Activated naive CD8-positive, alpha-beta T cell (primary cell): ENCODE data around the gene COG2.
A peak's percentile ranks its signal among the peaks of the same experiment; 100 is the strongest.

Experiments
- H3K27ac Mint-ChIP-seq: one replicate; pipeline ENCODE4 v1.8.0; 2021; ENCODE audit warnings: mixed read lengths
- H3K27me3 Mint-ChIP-seq: one replicate; pipeline ENCODE4 v1.8.0; 2021; ENCODE audit warnings: mixed read lengths
- H3K36me3 Mint-ChIP-seq: one replicate; pipeline ENCODE4 v1.8.0; 2021; ENCODE audit warnings: mixed read lengths
- H3K4me1 Mint-ChIP-seq: one replicate; pipeline ENCODE4 v1.8.0; 2021; ENCODE audit warnings: low read depth, mixed read lengths
- H3K4me3 Mint-ChIP-seq: one replicate; pipeline ENCODE4 v1.8.0; 2021; ENCODE audit warnings: mild to moderate bottlenecking, mixed read lengths
- H3K9me3 Mint-ChIP-seq: one replicate; pipeline ENCODE4 v1.8.0; 2021; ENCODE audit warnings: low read depth, mixed read lengths

COG2 gene

DNA sequence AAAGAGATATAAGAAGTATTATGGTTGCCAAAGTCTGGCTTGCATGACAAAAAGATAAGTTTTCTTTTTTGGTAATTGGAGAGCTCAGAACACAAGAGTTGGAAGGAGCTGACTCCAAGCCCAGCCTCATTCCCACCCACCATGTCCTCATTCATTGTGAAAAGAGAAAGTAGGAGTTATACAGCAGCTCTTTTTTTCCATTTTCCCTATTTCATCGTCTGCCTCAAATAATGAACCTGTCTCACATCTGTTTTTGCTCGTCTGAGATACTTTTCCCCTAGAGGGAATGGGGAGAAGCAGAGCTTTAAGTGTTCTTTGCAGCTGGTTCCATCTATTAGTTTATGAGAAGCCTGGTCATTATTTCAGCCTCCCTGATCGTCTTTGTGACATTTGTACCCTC is 36.9 kb downstream of the COG2 start:
- H3K4me1 Mint-ChIP-seq: no peaks in the 10 kb centered on the region
- H3K27me3 Mint-ChIP-seq: no peaks in the 10 kb centered on the region
- peaks cover 16% of the 10 kb centered on the region for H3K36me3 Mint-ChIP-seq
- no peak overlapping the region for H3K4me3 Mint-ChIP-seq
- H3K9me3 Mint-ChIP-seq: no peaks in the 10 kb centered on the region
- peak overlapping the region; percentile 22 for H3K27ac Mint-ChIP-seq

DNA sequence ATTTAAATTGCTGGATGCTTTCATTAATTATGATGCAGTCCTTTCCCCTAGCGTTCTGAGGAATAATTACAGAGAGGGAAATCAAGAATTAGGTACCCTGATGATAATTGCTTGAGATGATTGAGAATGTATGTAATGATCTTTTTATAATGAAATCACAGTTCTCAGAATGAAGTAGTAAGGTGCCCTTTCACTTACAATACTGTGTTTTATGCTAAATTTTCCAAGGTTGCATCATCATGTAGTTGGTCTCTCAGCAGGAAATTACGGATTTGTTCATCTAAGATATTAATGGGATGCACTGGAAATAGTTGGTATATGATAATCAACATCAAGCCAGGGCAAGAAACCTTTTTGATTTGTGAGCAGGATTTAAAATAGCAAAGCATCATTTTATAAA is 37.5 kb downstream of the COG2 start:
- Mint-ChIP-seq H3K9me3 (no peaks in the 10 kb centered on the region), H3K36me3 (peaks cover 19% of the 10 kb centered on the region), H3K27ac (no peak overlapping the region), H3K27me3 (no peaks in the 10 kb centered on the region), H3K4me3 (no peak overlapping the region), H3K4me1 (no peaks in the 10 kb centered on the region)

DNA sequence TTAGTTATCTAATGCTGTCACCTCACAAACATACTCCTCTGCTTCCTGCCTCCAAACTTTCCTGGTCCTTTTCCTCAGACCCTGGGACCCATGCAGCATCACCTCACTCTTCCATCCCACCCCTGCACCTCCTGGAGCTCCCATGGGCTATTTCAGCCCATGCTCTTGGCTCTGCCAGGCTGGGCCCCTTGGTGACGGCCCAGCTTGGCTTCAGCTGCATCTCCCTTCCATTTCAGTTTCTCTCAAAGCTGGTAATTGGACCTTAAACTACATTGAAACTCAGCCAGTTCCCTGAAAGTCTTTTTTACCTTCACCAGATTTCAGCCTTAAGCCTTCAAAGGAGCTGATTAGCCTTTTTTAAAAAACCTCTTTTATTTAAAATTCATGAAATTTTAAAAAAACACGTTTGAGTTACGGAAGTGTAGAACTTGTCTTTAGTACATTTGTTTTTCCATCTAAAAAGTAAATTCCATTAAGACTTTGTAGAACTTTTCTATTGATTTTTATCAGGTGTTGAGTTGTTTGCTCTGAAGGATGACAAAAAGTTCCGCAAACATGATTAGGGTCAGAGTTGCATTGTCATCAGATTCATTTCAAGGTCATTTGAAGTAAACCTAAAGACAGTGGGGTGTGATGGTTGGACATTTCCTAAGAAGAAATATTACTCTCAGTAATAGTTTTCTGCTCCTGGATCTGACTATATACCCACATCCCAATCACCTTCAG is 38.2 kb downstream of the COG2 start:
- H3K27me3 Mint-ChIP-seq: no peaks in the 10 kb centered on the region
- H3K4me1 Mint-ChIP-seq: no peaks in the 10 kb centered on the region
- H3K9me3 Mint-ChIP-seq: no peaks in the 10 kb centered on the region
- H3K4me3 Mint-ChIP-seq: no peak overlapping the region
- H3K36me3 Mint-ChIP-seq: peaks cover 19% of the 10 kb centered on the region
- no peak overlapping the region for H3K27ac Mint-ChIP-seq

DNA sequence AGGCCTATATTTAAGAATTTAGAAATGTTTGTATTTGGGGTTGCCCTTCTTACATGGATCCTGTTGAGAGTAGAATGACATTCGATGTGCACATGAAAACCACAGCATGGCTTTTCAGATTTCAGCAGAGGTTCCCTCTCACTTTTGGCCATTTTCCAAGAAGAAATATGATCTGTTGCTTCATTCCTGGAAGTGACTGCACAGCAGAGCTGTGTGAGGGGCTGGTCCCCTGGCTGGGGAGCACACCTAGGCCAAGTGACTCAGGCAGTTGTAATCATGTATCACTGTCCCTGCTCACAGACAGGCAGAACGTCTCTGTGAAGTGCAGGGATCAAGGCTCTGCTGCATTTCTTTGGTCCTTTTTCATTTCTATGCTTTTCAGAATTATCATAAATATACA is 39.3 kb downstream of the COG2 start:
- H3K9me3 Mint-ChIP-seq: no peaks in the 10 kb centered on the region
- H3K4me3 Mint-ChIP-seq: no peak overlapping the region
- no peaks in the 10 kb centered on the region for H3K4me1 Mint-ChIP-seq
- no peaks in the 10 kb centered on the region for H3K27me3 Mint-ChIP-seq
- no peak overlapping the region for H3K27ac Mint-ChIP-seq
- H3K36me3 Mint-ChIP-seq: peaks cover 13% of the 10 kb centered on the region

DNA sequence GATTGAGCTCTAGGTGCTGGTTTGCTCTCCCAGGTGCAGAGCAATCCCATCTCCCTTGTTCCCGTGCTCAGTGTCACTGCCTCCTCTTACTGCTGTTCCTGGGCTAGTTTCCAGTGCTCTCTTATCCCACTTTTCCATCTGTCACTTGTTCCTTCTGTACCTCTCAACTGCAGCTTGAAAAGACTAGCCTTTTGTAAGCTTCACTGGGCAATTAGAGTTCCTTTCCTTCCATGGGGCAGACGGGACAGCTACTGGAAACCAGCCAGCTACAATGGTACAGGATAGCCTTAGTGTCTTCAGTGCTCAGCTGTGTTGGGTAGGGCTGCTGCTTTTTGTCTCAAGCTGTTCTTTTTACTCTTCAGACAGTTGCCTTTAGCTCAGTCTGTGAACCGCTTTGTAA is 40.0 kb downstream of the COG2 start:
- Mint-ChIP-seq H3K4me3 (no peak overlapping the region), H3K27me3 (no peaks in the 10 kb centered on the region), H3K27ac (no peak overlapping the region), H3K36me3 (peaks cover 13% of the 10 kb centered on the region), H3K4me1 (no peaks in the 10 kb centered on the region), H3K9me3 (no peaks in the 10 kb centered on the region)

DNA sequence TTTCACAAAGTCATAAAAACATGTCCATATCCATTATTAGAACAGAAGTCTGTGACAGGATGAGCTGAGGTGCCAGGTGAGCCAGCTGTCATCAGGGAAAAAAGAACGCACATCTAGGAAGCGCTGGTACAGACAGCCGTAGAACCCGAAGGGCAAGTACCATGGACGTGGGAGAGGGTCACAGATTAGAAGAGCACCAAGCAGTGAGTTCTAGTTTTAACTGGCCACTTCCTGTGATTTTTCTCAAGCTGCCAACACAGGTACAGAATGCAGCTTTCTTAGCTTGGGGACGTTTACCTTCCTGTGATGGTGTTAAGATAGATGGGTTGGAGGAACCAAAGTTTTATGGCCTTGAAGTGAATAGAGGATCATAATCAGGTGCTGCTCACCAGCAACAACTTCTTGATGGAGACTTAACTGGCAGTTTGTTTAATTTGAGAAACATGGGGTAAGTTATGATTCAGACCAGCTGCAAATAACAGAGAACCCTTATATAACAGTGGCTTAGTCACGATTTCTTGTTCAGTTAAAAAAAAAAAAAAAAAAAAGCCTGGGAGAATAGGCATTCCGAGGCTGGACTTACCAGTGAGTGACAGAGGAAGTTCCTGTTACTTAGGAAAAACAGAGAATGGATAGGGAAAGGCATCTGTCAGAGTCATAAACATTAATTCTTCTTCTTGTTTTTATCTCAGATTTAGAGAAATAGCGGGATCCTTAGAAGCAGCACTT is 40.8 kb downstream of the COG2 start:
- Mint-ChIP-seq H3K36me3 (peaks cover 13% of the 10 kb centered on the region), H3K4me3 (no peak overlapping the region), H3K9me3 (no peaks in the 10 kb centered on the region), H3K4me1 (no peaks in the 10 kb centered on the region), H3K27ac (no peak overlapping the region), H3K27me3 (no peaks in the 10 kb centered on the region)

DNA sequence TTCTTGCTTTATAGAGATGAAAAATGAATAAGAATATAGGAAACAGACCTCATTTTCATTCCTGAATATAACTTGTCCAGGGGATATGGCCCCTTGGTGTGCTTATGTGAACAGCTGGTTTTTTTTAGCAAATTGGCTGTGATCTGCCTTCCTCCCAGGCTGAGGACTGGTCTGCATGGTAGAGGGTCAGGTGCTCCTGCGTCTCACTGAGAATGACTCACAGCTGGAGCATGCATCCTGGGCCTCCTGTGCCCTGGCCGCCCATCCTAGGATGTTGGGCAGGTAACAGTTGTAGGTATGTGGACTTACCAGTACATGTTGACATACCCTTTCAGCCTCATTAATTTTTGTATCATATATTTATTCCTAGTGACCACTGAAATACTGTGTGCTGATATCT is 41.9 kb downstream of the COG2 start:
- H3K9me3 Mint-ChIP-seq: no peaks in the 10 kb centered on the region
- no peaks in the 10 kb centered on the region for H3K4me1 Mint-ChIP-seq
- H3K36me3 Mint-ChIP-seq: peaks cover 8% of the 10 kb centered on the region
- no peak overlapping the region for H3K4me3 Mint-ChIP-seq
- no peaks in the 10 kb centered on the region for H3K27me3 Mint-ChIP-seq
- no peak overlapping the region for H3K27ac Mint-ChIP-seq

DNA sequence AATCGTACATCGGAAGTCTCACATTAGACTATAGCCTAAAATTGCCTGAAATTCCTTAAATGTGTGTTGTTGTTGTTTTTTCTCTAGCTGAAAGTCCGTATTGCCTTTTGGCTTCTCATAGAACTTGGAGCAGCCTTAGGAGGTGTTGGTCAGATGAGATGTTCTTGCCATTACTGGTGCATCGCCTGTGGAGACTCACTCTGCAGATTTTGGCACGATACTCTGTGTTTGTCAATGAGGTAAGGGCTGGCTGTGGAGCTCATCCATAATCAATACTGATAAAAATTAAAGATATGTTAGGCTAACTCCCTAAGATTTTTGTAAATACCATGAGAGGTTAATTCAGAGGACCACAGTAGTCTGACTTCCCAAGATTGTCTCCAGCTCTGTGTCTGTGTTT is 42.7 kb downstream of the COG2 start:
- no peaks in the 10 kb centered on the region for H3K4me1 Mint-ChIP-seq
- no peak overlapping the region for H3K4me3 Mint-ChIP-seq
- no peaks in the 10 kb centered on the region for H3K9me3 Mint-ChIP-seq
- H3K27ac Mint-ChIP-seq: no peak overlapping the region
- H3K36me3 Mint-ChIP-seq: peaks cover 3% of the 10 kb centered on the region
- no peaks in the 10 kb centered on the region for H3K27me3 Mint-ChIP-seq

DNA sequence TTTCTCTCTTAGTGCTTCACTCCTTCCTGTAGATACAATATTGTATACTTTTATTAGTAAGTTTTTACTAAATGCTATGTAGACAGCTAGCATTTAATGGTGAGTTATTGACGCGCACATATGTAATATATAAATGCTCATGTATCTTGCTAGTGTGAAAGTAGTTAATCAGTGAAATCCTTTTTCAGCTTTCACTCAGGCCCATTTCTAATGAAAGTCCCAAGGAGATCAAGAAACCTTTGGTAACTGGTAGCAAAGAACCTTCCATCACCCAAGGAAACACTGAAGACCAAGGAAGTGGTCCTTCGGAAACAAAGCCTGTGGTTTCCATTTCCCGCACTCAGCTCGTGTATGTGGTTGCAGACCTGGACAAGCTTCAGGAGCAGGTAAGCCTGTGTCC is 44.5 kb downstream of the COG2 start:
- Mint-ChIP-seq H3K4me3 (no peak overlapping the region), H3K9me3 (no peaks in the 10 kb centered on the region), H3K27ac (no peak overlapping the region), H3K36me3 (peaks cover 3% of the 10 kb centered on the region), H3K27me3 (no peaks in the 10 kb centered on the region), H3K4me1 (no peaks in the 10 kb centered on the region)

DNA sequence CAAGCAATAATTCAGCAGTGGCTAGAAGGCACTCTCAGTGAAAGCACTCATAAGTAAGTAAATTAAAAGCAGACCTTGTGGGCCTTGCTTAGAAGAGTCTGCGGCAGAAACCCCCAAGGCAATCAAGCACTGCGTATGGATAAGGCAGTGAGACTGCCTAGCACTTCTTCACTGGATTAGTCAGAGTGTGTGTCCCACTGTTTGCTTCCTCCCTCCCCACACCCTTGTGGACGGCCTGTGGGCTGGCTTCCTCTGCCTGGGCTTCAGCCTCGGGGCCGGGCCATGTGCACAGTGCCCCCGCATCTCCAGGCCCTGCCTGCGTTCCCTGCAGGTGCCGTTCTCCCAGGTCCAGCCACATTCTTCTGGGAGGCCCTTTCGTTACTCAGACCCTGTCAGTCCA is 47.8 kb downstream of the COG2 start:
- Mint-ChIP-seq H3K4me3 (no peak overlapping the region), H3K27ac (no peak overlapping the region), H3K9me3 (no peaks in the 10 kb centered on the region), H3K4me1 (peaks cover 2% of the 10 kb centered on the region), H3K27me3 (no peaks in the 10 kb centered on the region), H3K36me3 (no peaks in the 10 kb centered on the region)

DNA sequence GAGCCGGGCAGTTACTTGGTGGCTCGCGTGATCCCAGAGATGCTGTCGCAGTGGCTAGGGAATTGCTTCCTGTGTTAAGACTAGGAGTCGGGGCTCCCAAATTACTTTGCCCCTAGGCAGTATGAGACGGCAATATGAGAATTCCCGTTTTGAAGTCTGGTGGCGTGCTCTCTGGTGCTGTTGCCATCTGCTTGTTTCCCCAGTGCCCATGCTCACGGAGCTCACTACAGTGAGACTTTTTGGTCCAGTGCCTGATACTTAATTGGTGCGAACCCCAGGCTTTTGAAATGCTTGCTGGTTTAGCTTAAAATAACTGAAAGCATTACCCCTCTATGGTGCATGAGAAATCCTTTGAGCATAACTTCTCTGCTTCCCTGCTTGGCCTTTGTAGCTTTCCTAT is 49.3 kb downstream of the COG2 start:
- H3K4me3 Mint-ChIP-seq: no peak overlapping the region
- peaks cover 2% of the 10 kb centered on the region for H3K4me1 Mint-ChIP-seq
- no peaks in the 10 kb centered on the region for H3K27me3 Mint-ChIP-seq
- no peaks in the 10 kb centered on the region for H3K9me3 Mint-ChIP-seq
- H3K36me3 Mint-ChIP-seq: no peaks in the 10 kb centered on the region
- no peak overlapping the region for H3K27ac Mint-ChIP-seq

DNA sequence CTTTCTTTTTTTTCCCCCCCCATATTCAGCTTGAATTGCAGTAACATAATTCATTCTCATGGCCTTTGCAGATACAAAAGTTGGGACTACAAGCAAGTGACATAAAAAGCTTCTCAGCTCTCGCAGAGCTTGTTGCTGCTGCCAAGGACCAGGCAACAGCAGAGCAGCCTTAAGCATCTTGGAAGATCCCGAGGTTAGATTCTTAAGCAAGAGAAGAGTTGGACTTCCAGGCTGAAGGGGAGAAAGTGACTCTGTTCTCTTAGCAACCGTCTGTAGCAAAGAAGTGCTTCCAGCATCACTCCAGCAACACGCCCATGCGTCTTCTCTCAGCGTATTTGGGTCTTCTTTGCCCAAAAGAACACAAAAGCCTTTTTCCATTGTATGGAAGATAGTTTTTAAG is 50.9 kb downstream of the COG2 start:
- Mint-ChIP-seq H3K9me3 (no peaks in the 10 kb centered on the region), H3K27me3 (no peaks in the 10 kb centered on the region), H3K4me1 (peaks cover 2% of the 10 kb centered on the region), H3K36me3 (no peaks in the 10 kb centered on the region), H3K27ac (no peak overlapping the region), H3K4me3 (no peak overlapping the region)

DNA sequence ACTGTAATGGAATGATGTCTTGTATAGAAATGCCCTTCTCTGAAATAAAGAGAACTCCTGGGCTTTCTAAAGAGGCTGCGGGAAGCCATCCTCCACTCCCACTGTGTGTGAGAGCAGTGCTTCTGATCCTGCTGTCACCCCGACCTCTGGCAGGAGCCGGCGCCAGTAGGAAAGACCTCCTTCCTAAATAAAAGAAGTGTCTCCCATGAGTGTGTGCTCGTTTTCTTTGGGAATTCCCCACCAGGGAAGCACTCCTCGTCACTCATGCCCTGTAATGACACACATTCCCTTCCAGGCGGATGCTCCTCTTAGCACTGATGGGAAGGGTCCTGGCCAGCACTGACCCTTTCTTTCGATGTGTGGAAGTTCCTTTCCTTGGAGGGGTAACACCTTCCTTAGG is 51.5 kb downstream of the COG2 start:
- Mint-ChIP-seq H3K27ac (no peak overlapping the region), H3K4me1 (peaks cover 2% of the 10 kb centered on the region), H3K36me3 (no peaks in the 10 kb centered on the region), H3K27me3 (no peaks in the 10 kb centered on the region), H3K4me3 (no peak overlapping the region), H3K9me3 (no peaks in the 10 kb centered on the region)

DNA sequence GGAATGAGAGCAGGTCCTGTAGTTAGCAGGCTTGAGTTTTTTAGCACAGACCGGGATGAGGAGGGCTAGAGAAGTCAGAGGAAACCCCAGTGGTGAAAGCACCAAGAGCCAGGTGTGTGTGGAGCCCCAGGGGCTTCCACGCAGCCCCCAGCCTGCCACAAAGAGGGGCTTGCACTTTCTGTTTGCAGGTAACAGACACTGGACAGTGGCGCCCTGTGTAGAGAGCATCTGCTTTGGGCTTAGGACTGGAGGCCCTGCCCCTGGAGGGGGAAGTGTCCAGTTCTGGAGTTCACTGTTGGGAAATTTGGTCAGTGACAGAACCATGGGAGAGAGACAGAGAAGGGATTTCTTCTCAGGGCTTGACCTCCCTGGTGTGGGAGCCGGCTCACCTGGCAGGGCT is 52.2 kb downstream of the COG2 start:
- no peaks in the 10 kb centered on the region for H3K36me3 Mint-ChIP-seq
- no peaks in the 10 kb centered on the region for H3K27me3 Mint-ChIP-seq
- H3K4me3 Mint-ChIP-seq: no peak overlapping the region
- no peaks in the 10 kb centered on the region for H3K9me3 Mint-ChIP-seq
- no peak overlapping the region for H3K27ac Mint-ChIP-seq
- H3K4me1 Mint-ChIP-seq: peaks cover 2% of the 10 kb centered on the region

DNA sequence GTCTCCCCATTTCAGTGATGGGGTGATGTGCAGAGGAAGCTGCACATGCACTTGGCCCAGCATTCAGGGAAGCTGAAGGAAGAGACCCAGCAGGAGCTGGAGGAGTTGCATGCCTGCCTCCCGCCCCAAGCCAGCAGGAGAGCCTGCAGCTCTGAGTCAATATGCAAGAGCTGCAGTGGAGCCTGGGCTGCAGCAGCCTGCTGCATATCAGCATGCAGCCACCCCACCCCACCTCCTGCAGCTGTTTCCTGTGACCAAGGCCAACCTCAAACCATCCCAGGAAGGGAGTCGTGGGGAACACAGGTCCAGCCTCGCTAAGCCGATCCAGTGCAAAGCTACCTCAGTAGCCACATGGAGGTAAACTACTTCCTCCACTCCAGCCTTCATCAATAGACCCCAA is 52.7 kb downstream of the COG2 start:
- Mint-ChIP-seq H3K27me3 (peaks cover under 1% of the 10 kb centered on the region), H3K27ac (no peak overlapping the region), H3K4me1 (peaks cover 2% of the 10 kb centered on the region), H3K9me3 (no peaks in the 10 kb centered on the region), H3K4me3 (no peak overlapping the region), H3K36me3 (no peaks in the 10 kb centered on the region)

DNA sequence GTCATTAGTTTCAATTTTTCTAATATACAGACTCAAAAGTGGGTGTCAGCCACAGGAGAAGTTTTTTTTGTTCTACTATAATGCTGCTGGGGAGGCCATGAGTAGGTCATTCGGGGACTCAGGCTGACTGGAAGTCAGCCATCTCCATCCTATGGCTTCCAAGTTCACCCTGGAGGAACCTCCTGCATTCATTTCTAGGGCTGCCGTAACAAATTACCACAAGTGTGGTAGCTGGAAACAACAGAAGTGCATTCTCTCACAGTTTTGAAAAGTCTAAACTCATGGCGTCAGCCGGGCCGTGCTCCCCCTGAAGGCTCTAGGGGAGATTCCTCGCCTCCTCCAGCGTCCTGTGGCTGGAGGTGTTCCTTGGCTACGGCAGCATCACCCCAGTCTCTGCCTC is 53.9 kb downstream of the COG2 start:
- Mint-ChIP-seq H3K36me3 (no peaks in the 10 kb centered on the region), H3K4me3 (no peak overlapping the region), H3K27me3 (peaks cover 2% of the 10 kb centered on the region), H3K4me1 (peaks cover 2% of the 10 kb centered on the region), H3K9me3 (no peaks in the 10 kb centered on the region), H3K27ac (no peak overlapping the region)
